Gastroesophageal sphincter (tissue), 3 donors: ENCODE data around the gene NCOA6.

Experiments
- POLR2A ChIP-seq, 2 donors: fragments of 450-650 bp; IDR thresholded peaks; one replicate each; pipeline ENCODE4 v1.6.1; 2017; ENCODE audit warnings: antibody characterized with exemption in 2 of 2, mild to moderate bottlenecking in 2 of 2, moderate library complexity in 1 of 2
- POLR2AphosphoS5 ChIP-seq: sonication (generic); formaldehyde crosslinking; IDR thresholded peaks from one replicate; pipeline ENCODE4 v1.6.1; 2017; ENCODE audit warnings: antibody characterized with exemption
- TF ChIP-seq, protein P1 (sequence below), 4 experiments: fragments of 200-600 bp in 2 of 4; fragments of 450-650 bp in 2 of 4; sonication (generic) in 1 of 4; IDR thresholded peaks; one replicate each; pipeline ENCODE4 v1.5.1; 2017 to 2019; ENCODE audit warnings: antibody characterized with exemption in 4 of 4, mild to moderate bottlenecking in 2 of 4, moderate library complexity in 2 of 4

DNA sequence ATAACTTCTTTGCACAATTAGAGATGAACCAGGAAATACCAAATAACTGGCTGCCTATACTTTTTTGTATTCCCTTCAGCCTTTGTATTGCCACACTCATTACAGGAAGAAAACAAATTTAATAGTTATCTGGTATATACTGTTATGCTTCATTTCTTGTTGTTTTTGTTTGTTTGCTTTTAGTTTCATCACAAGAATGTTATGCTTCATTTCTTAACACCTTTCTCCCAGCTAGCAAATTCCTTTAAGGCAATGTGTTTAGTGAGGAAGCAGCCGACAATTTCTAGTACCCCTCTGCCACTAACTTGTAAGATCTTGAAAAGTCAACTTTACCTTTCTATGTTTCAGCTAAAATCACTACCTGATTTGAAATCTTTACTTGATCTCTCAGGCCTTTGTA is 1.4 kb downstream of the NCOA6 start:
- TF ChIP-seq POLR2AphosphoS5 (no peak), POLR2A (IDR thresholded peaks at IDR 0.05) (no peak)
- TF ChIP-seq, protein P1, sequence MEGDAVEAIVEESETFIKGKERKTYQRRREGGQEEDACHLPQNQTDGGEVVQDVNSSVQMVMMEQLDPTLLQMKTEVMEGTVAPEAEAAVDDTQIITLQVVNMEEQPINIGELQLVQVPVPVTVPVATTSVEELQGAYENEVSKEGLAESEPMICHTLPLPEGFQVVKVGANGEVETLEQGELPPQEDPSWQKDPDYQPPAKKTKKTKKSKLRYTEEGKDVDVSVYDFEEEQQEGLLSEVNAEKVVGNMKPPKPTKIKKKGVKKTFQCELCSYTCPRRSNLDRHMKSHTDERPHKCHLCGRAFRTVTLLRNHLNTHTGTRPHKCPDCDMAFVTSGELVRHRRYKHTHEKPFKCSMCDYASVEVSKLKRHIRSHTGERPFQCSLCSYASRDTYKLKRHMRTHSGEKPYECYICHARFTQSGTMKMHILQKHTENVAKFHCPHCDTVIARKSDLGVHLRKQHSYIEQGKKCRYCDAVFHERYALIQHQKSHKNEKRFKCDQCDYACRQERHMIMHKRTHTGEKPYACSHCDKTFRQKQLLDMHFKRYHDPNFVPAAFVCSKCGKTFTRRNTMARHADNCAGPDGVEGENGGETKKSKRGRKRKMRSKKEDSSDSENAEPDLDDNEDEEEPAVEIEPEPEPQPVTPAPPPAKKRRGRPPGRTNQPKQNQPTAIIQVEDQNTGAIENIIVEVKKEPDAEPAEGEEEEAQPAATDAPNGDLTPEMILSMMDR (IDR thresholded peaks at IDR 0.05) = no peak
